Activated CD4-positive, alpha-beta memory T cell treated with anti-CD3 and anti-CD28 coated beads, Interleukin-2, amount 10 ng/mL, durations not matched to agents 7 days and 5 days (primary cell): ENCODE measurements around the gene VPS35L. TPM values are rescaled to one million over a fixed set of nuclear protein-coding genes. Genes with fewer than 3 reads are reported as not detected.
A peak's percentile ranks its signal among the peaks of the same experiment; 100 is the strongest.

Experiments
- CTCF ChIA-PET: fragments of 350-600 bp; sonication (Branson Sonifier 250); formaldehyde crosslinking; loops from one replicate; lab custom pipeline; 2021; ENCODE audit warnings: antibody characterized with exemption, inconsistent platforms; lab: Charles Lee
- POLR2A ChIA-PET: fragments of 350-600 bp; sonication (Branson Sonifier 250); formaldehyde crosslinking; loops from one replicate; lab custom pipeline; 2021; ENCODE audit warnings: antibody characterized with exemption; lab: Charles Lee
- DNase-seq: peaks from one replicate; pipeline ENCODE4 v3.0.0-alpha.2; 2020
- H3K27ac Mint-ChIP-seq: one replicate; pipeline ENCODE4 v1.8.0; 2021; ENCODE audit warnings: mild to moderate bottlenecking, mixed read lengths
- H3K27me3 Mint-ChIP-seq: one replicate; pipeline ENCODE4 v1.8.0; 2021; ENCODE audit warnings: mixed read lengths
- H3K36me3 Mint-ChIP-seq: one replicate; pipeline ENCODE4 v1.8.0; 2021; ENCODE audit warnings: low read depth, mixed read lengths
- H3K4me1 Mint-ChIP-seq: one replicate; pipeline ENCODE4 v1.8.0; 2021; ENCODE audit warnings: mixed read lengths
- H3K4me3 Mint-ChIP-seq: one replicate; pipeline ENCODE4 v1.8.0; 2021; ENCODE audit warnings: mild to moderate bottlenecking, mixed read lengths
- H3K9me3 Mint-ChIP-seq: one replicate; pipeline ENCODE4 v1.8.0; 2021; ENCODE audit warnings: mixed read lengths
- total RNA-seq, 2 experiments: library from RNA; stranded (reverse); gene quantifications; one replicate each; pipeline ENCODE4 v1.2.3, GENCODE V29; 2021

VPS35L gene
- total RNA-seq, 2 experiments from 2014 or later, result 48.7 to 55.4 TPM

GRCh38 chr16:19522397-19522732, 33.1 kb upstream of the VPS35L start:
- H3K36me3 Mint-ChIP-seq, result peaks cover 25% of the 10 kb centered on the region
- ChIA-PET POLR2A (interaction anchor here (1.0 to 1.2 kb wide), 2 partner anchors 19 to 20 kb away, joined by 3 to 4 read pairs; no protein-coding TSS in a partner anchor), CTCF (interaction anchor here (0.6 to 3.1 kb wide), 2 partner anchors 11 to 33 kb away, joined by 3 to 12 read pairs; partner anchors contain the start of gene VPS35L)
- peak overlapping the region; percentile 89 for H3K27ac Mint-ChIP-seq
- peaks cover 65% of the 10 kb centered on the region for H3K4me1 Mint-ChIP-seq
- H3K4me3 Mint-ChIP-seq, result peak overlapping the region; percentile 93
- H3K27me3 Mint-ChIP-seq, result no peaks in the 10 kb centered on the region
- DNase-seq, result no peak
- H3K9me3 Mint-ChIP-seq, result no peaks in the 10 kb centered on the region

DNA sequence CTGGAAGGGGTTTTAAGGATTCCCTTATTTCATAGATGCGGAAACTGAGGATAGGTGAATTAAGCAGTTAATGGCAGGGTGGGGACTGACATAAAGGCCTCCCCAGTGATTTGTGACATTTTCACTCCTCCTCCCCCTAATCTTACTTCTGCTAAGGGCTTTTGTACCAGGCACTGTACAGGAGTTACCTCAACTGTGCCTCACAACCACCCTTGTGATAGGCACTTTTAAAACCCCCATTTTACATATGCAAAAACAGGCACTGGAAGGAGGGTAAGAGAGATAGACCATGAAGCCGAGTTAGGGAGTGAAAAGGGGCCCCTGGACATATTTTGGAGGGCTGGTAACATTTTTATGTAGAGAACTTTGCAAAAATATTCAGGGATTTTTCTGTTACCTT, 32.7 kb upstream of the VPS35L start:
- peaks cover 23% of the 10 kb centered on the region for H3K36me3 Mint-ChIP-seq
- H3K4me1 Mint-ChIP-seq, result peaks cover 62% of the 10 kb centered on the region
- no peak overlapping the region for H3K4me3 Mint-ChIP-seq
- DNase-seq, result no peak
- POLR2A ChIA-PET, result interaction anchor here (1.0 to 3.4 kb wide), 3 partner anchors 19 to 32 kb away, joined by 3 to 103 read pairs (median 4); partner anchors contain the start of gene VPS35L
- H3K27me3 Mint-ChIP-seq, result no peaks in the 10 kb centered on the region
- H3K27ac Mint-ChIP-seq, result no peak overlapping the region
- no peaks in the 10 kb centered on the region for H3K9me3 Mint-ChIP-seq
- CTCF ChIA-PET, result interaction anchor here (0.6 to 3.1 kb wide), 2 partner anchors 12 to 32 kb away, joined by 3 to 12 read pairs; partner anchors contain the start of gene VPS35L

DNA sequence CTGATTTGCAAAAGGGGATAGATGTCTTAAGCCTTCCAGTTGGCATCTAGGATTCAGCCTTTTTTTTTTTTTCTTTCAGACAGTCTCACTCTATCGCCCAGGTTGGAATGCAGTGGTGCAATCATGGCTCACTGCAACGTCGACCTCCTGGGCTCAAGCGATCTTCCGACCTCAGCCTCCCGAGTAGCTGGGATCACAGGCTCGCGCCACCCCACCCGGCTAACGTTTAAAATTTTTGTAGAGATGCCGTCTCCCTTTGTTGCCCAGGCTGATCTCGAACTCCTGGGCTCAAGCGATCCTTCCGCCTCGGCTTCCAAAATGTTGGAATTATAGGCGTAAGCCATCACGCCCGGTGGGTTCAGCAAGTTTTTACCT, 32.3 kb upstream of the VPS35L start:
- ChIA-PET CTCF (interaction anchor here (0.6 to 2.2 kb wide), 3 partner anchors 20 to 438 kb away, joined by 3 to 30 read pairs (median 10); partner anchors contain the start of gene VPS35L), POLR2A (interaction anchor here (0.7 to 3.4 kb wide), 7 partner anchors 13 to 456 kb away, joined by 3 to 103 read pairs (median 8); partner anchors contain the start of genes COQ7, ITPRIPL2 and VPS35L)
- no peaks in the 10 kb centered on the region for H3K27me3 Mint-ChIP-seq
- H3K4me1 Mint-ChIP-seq, result peaks cover 60% of the 10 kb centered on the region
- H3K9me3 Mint-ChIP-seq, result no peaks in the 10 kb centered on the region
- H3K4me3 Mint-ChIP-seq, result no peak overlapping the region
- H3K27ac Mint-ChIP-seq, result no peak overlapping the region
- H3K36me3 Mint-ChIP-seq, result peaks cover 27% of the 10 kb centered on the region
- DNase-seq, result no peak

- H3K27ac Mint-ChIP-seq, result peak within 1 kb of the TSS; percentile 83
- H3K4me3 Mint-ChIP-seq, result peak within 1 kb of the TSS; percentile 96
- peak; percentile 97 for DNase-seq
- ChIA-PET CTCF (interaction anchor here (0.6 to 2.2 kb wide), 6 partner anchors 7 to 438 kb away, joined by 3 to 30 read pairs (median 4); partner anchors contain the start of gene VPS35L), POLR2A (interaction anchor here (0.6 to 3.4 kb wide), 16 partner anchors 12 to 735 kb away, joined by 3 to 103 read pairs (median 4); partner anchors contain the start of genes COQ7, ITPRIPL2 and VPS35L)
- peaks cover 33% of the 10 kb centered on the region for H3K36me3 Mint-ChIP-seq
- H3K9me3 Mint-ChIP-seq, result no peaks in the 10 kb centered on the region
- H3K27me3 Mint-ChIP-seq, result no peaks in the 10 kb centered on the region
- H3K4me1 Mint-ChIP-seq, result peaks cover 55% of the 10 kb centered on the region
These were observed 31.7 kb upstream of the VPS35L start, which contains the start of gene CCP110 for GRCh38 chr16:19523559-19524355. TSS of gene CCP110 (plus strand) at chr16:19523942. CDS start at chr16:19527882, 3,940 bp downstream.

DNA sequence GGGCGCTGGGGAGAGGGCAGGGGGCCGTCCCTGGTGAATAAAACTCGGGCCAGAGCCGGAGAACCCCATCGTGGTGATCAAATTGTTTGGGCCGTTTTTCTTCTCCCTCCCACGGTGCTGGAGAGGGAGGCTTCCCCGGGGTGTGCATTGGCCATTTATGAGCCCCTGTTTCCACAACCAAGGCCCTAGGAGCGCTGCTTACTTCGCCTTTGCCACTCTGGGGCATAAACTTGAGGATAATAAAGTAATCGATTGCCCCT, 31.2 kb upstream of the VPS35L start:
- ChIA-PET POLR2A (interaction anchor here (0.6 to 3.4 kb wide), 15 partner anchors 12 to 736 kb away, joined by 3 to 103 read pairs (median 5); partner anchors contain the start of genes COQ7, ITPRIPL2 and VPS35L), CTCF (interaction anchor here (0.8 to 2.2 kb wide), 4 partner anchors 8 to 33 kb away, joined by 3 to 30 read pairs (median 6); partner anchors contain the start of gene VPS35L)
- Mint-ChIP-seq H3K36me3 (peaks cover 34% of the 10 kb centered on the region), H3K4me1 (peaks cover 50% of the 10 kb centered on the region), H3K4me3 (peak overlapping the region; percentile 96), H3K9me3 (no peaks in the 10 kb centered on the region), H3K27ac (peak overlapping the region; percentile 83), H3K27me3 (no peaks in the 10 kb centered on the region)
- no peak for DNase-seq

GRCh38 chr16:19524616-19525384, 30.7 kb upstream of the VPS35L start:
- Mint-ChIP-seq H3K27ac (peak overlapping the region; percentile 83), H3K36me3 (peaks cover 36% of the 10 kb centered on the region), H3K9me3 (no peaks in the 10 kb centered on the region), H3K27me3 (no peaks in the 10 kb centered on the region), H3K4me1 (peaks cover 46% of the 10 kb centered on the region), H3K4me3 (peak overlapping the region; percentile 96)
- DNase-seq, result no peak
- CTCF ChIA-PET, result interaction anchor here (0.7 to 2.2 kb wide), 5 partner anchors 8 to 33 kb away, joined by 3 to 30 read pairs (median 3); partner anchors contain the start of gene VPS35L
- POLR2A ChIA-PET, result interaction anchor here (0.6 to 3.4 kb wide), 16 partner anchors 11 to 737 kb away, joined by 3 to 103 read pairs (median 4); partner anchors contain the start of genes COQ7, ITPRIPL2 and VPS35L

- Mint-ChIP-seq H3K4me3 (peak overlapping the region; percentile 96), H3K9me3 (no peaks in the 10 kb centered on the region), H3K27ac (peak overlapping the region; percentile 83), H3K27me3 (no peaks in the 10 kb centered on the region), H3K36me3 (peaks cover 42% of the 10 kb centered on the region), H3K4me1 (peaks cover 42% of the 10 kb centered on the region)
- no peak for DNase-seq
- CTCF ChIA-PET, result interaction anchor here (0.7 to 2.2 kb wide), 3 partner anchors 9 to 30 kb away, joined by 3 to 10 read pairs (median 3); partner anchors contain the start of gene VPS35L
- POLR2A ChIA-PET, result interaction anchor here (0.6 to 3.4 kb wide), 7 partner anchors 8 to 30 kb away, joined by 3 to 103 read pairs (median 8); partner anchors contain the start of gene VPS35L
These were observed 30.1 kb upstream of the VPS35L start for GRCh38 chr16:19525385-19525723.

DNA sequence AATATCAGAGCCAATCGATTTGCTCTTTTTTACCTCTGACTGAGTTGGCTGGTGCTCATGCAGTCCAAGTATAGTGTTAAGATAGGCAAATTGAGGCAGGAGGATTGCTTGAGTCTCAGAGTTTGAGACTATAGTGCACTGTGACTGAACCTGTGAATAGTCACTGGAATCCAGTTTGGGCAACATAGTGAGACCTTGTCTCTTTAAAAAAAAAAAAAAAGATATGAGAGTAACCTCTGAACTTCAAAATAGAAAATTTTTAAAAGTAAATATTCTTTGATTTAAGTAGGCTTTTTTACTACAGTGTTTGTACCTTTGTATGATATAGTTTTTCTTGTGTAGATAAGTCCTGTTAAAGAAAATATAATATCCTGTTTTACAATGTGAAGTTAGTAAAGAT, 28.3 kb upstream of the VPS35L start:
- no peak overlapping the region for H3K27ac Mint-ChIP-seq
- ChIA-PET POLR2A (interaction anchor here (1.7 kb wide), 1 partner anchor 28 kb away, joined by 4 read pairs; the partner anchor contains the start of gene VPS35L), CTCF (interaction anchor here (1.1 to 1.9 kb wide), 3 partner anchors 24 to 28 kb away, joined by 4 to 9 read pairs (median 8); partner anchors contain the start of gene VPS35L)
- H3K4me3 Mint-ChIP-seq, result no peak overlapping the region
- no peaks in the 10 kb centered on the region for H3K27me3 Mint-ChIP-seq
- no peak for DNase-seq
- H3K9me3 Mint-ChIP-seq, result no peaks in the 10 kb centered on the region
- H3K4me1 Mint-ChIP-seq, result peaks cover 30% of the 10 kb centered on the region
- H3K36me3 Mint-ChIP-seq, result peaks cover 44% of the 10 kb centered on the region

DNA sequence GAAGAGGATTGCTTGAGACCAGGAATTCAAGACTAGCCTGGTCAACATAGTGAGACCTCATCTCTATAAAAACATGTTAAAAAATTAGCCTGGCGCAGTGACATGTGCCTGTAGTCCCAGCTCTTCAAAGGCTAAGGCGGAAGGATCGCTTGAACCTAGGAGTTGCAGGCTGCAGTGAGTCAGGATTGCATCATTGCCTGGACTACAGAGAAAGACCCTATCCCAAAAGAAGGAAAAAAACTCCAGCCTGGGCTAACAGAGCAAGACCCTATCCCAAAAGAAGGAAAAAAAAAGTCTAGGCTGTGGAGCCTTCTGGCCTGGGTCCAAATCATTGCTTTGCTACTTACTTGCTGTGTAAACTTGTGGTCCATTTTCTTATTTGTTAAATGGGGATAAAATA, 26.8 kb upstream of the VPS35L start:
- Mint-ChIP-seq H3K36me3 (peaks cover 58% of the 10 kb centered on the region), H3K27ac (no peak overlapping the region), H3K4me1 (peaks cover 26% of the 10 kb centered on the region), H3K27me3 (no peaks in the 10 kb centered on the region), H3K4me3 (no peak overlapping the region), H3K9me3 (no peaks in the 10 kb centered on the region)
- POLR2A ChIA-PET, result interaction anchor here (1.6 to 2.4 kb wide), 2 partner anchors 27 to 28 kb away, joined by 3 to 6 read pairs; partner anchors contain the start of gene VPS35L
- CTCF ChIA-PET, result interaction anchor here (1.0 kb wide), 1 partner anchor 12 kb away, joined by 3 read pairs; no protein-coding TSS in a partner anchor
- DNase-seq, result no peak

- Mint-ChIP-seq H3K27me3 (no peaks in the 10 kb centered on the region), H3K27ac (no peak overlapping the region), H3K4me1 (peaks cover 8% of the 10 kb centered on the region), H3K36me3 (peaks cover 75% of the 10 kb centered on the region), H3K4me3 (no peak overlapping the region), H3K9me3 (no peaks in the 10 kb centered on the region)
- ChIA-PET POLR2A (no interaction called here), CTCF (no interaction called here)
- DNase-seq, result no peak
These were observed 22.9 kb upstream of the VPS35L start for GRCh38 chr16:19532601-19533000.

DNA sequence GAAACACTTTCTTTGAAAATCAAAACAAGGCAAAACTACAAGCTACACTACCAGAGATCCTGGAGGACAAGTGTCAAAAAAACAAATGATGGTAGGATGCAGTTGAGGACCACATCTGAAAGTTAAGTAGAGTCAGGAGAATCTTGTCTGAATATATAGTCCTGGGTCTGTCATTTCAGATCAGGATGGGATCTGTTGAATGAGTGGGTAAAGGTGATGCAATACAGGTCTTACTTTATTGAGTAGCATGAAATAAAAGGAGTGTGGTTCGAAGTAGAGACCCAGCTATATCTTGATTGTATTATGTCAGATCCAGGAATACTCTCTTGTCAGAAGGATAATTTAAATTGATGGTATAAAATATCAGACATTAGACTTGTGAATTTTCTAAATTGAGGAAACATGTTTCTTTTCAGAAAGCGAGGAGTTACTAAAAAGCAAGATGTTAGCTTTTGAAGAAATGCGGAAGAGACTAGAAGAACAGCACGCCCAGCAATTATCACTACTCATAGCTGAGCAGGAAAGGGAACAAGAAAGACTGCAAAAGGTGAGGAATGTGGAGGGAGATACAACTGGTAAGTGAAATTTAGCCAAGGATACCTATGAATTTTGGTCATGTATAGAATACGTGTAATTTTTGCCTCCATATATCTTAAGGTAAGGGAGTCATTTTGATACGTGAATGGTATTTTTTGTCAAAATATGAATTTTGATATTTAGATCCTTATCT, 15.1 kb upstream of the VPS35L start:
- H3K9me3 Mint-ChIP-seq, result peaks cover 5% of the 10 kb centered on the region
- ChIA-PET CTCF (interaction anchor here (1.1 to 2.6 kb wide), 6 partner anchors 9 to 43 kb away, joined by 3 to 13 read pairs (median 4); partner anchors contain the start of gene VPS35L), POLR2A (interaction anchor here (4.2 kb wide), 1 partner anchor 16 kb away, joined by 22 read pairs; the partner anchor contains the start of gene CCP110)
- H3K4me1 Mint-ChIP-seq, result peaks cover 17% of the 10 kb centered on the region
- H3K36me3 Mint-ChIP-seq, result peaks cover 71% of the 10 kb centered on the region
- no peak for DNase-seq
- H3K27ac Mint-ChIP-seq, result no peak overlapping the region
- H3K4me3 Mint-ChIP-seq, result no peak overlapping the region
- H3K27me3 Mint-ChIP-seq, result no peaks in the 10 kb centered on the region
